ENCODE measurements around the gene EIF3J.
"Not testable (repeated sequence)": the region's sequence is repeated elsewhere in the genome, so short reads cannot be mapped to it uniquely, and the experiment has no call there.

DNA sequence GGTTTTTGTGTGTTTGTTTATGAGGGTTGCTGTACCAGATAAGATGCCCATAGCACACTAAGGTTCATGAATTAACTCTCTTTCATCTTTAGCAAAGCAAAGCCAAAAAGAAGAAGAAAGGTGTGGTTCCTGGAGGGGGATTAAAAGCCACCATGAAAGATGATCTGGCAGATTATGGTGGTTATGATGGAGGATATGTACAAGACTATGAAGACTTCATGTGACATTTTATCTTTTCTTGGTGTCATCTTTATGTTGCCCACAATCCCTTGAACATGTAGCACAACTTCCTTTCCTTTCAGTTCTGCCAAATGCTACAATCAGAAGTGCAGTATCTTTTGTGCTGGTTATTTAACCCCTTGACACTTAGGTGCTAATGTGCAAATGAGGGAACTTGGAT, 24.0 kb downstream of the EIF3J start:
- TF ChIP-seq NR2C2 (IDR thresholded peaks at IDR 0.05; ENCODE audit: borderline replicate concordance, control insufficient read depth, insufficient read length, low read depth); TCF12 (IDR thresholded peaks at IDR 0.05; ENCODE audit: low read depth, low read length); ZSCAN29 (IDR thresholded peaks at IDR 0.05); MYC (IDR thresholded peaks at IDR 0.05; ENCODE audit: insufficient read depth, insufficient read length, insufficient replicate concordance, low read length, severe bottlenecking); NBN (IDR thresholded peaks at IDR 0.05); CEBPB (IDR thresholded peaks at IDR 0.05; ENCODE audit: borderline replicate concordance in 1 of 2, low read depth in 2 of 2, low read length in 2 of 2); DPF2 (IDR thresholded peaks at IDR 0.05); ZBED1 (IDR thresholded peaks at IDR 0.05; ENCODE audit: borderline replicate concordance); EZH2 (IDR thresholded peaks at IDR 0.05; ENCODE audit: borderline replicate concordance, control insufficient read depth, low read depth, low read length): not testable (repeated sequence)
- TF ChIP-seq, protein P1, sequence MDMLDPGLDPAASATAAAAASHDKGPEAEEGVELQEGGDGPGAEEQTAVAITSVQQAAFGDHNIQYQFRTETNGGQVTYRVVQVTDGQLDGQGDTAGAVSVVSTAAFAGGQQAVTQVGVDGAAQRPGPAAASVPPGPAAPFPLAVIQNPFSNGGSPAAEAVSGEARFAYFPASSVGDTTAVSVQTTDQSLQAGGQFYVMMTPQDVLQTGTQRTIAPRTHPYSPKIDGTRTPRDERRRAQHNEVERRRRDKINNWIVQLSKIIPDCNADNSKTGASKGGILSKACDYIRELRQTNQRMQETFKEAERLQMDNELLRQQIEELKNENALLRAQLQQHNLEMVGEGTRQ (IDR thresholded peaks at IDR 0.05; ENCODE audit: borderline replicate concordance, low read depth, low read length) = not testable (repeated sequence)
- TF ChIP-seq, protein P2, sequence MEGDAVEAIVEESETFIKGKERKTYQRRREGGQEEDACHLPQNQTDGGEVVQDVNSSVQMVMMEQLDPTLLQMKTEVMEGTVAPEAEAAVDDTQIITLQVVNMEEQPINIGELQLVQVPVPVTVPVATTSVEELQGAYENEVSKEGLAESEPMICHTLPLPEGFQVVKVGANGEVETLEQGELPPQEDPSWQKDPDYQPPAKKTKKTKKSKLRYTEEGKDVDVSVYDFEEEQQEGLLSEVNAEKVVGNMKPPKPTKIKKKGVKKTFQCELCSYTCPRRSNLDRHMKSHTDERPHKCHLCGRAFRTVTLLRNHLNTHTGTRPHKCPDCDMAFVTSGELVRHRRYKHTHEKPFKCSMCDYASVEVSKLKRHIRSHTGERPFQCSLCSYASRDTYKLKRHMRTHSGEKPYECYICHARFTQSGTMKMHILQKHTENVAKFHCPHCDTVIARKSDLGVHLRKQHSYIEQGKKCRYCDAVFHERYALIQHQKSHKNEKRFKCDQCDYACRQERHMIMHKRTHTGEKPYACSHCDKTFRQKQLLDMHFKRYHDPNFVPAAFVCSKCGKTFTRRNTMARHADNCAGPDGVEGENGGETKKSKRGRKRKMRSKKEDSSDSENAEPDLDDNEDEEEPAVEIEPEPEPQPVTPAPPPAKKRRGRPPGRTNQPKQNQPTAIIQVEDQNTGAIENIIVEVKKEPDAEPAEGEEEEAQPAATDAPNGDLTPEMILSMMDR (IDR thresholded peaks at IDR 0.05 in 2 of 3, conservative IDR thresholded peaks at IDR 0.05 in 1 of 3; ENCODE audit: control insufficient read depth in 2 of 3, extremely low read depth in 1 of 3, insufficient read depth in 1 of 3, low read depth in 3 of 3, low read length in 3 of 3) = not testable (repeated sequence)
- TF ChIP-seq, protein P3, sequence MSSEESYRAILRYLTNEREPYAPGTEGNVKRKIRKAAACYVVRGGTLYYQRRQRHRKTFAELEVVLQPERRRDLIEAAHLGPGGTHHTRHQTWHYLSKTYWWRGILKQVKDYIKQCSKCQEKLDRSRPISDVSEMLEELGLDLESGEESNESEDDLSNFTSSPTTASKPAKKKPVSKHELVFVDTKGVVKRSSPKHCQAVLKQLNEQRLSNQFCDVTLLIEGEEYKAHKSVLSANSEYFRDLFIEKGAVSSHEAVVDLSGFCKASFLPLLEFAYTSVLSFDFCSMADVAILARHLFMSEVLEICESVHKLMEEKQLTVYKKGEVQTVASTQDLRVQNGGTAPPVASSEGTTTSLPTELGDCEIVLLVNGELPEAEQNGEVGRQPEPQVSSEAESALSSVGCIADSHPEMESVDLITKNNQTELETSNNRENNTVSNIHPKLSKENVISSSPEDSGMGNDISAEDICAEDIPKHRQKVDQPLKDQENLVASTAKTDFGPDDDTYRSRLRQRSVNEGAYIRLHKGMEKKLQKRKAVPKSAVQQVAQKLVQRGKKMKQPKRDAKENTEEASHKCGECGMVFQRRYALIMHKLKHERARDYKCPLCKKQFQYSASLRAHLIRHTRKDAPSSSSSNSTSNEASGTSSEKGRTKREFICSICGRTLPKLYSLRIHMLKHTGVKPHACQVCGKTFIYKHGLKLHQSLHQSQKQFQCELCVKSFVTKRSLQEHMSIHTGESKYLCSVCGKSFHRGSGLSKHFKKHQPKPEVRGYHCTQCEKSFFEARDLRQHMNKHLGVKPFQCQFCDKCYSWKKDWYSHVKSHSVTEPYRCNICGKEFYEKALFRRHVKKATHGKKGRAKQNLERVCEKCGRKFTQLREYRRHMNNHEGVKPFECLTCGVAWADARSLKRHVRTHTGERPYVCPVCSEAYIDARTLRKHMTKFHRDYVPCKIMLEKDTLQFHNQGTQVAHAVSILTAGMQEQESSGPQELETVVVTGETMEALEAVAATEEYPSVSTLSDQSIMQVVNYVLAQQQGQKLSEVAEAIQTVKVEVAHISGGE (CRISPR knock-in tag; IDR thresholded peaks at IDR 0.05) = not testable (repeated sequence)

Measured in GM12878 (cell line).